Ureter (tissue), 1 donor: ENCODE results near the gene SYT7. TPM values are rescaled to one million over a fixed set of nuclear protein-coding genes. Genes with fewer than 3 reads are reported as not detected.

Experiments used
- DNase-seq: peaks from one replicate; pipeline ENCODE4 v3.0.0-alpha.2; 2020; ENCODE audit warnings: low spot score
- total RNA-seq: library from RNA; stranded (reverse); gene quantifications from one replicate; pipeline ENCODE4 v1.2.4, GENCODE V29; 2023
- donor health status: DM: yes; HTN: yes; CAD: no.

The SYT7 gene
- total RNA-seq, 1 donor from 2014 or later = 6.7 TPM

- no peak for DNase-seq
These were observed 28.4 kb upstream of the SYT7 start for GRCh38 chr11:61609000-61609979.

GRCh38 chr11:61607920-61608599 lies 27.2 kb upstream of the SYT7 start:
- DNase-seq = no peak

- no peak for DNase-seq
These were observed 26.6 kb upstream of the SYT7 start for GRCh38 chr11:61607426-61607825.

- no peak for DNase-seq
These were observed 22.8 kb upstream of the SYT7 start for GRCh38 chr11:61603667-61604066.

GRCh38 chr11:61602775-61603569 lies 22.1 kb upstream of the SYT7 start:
- peak; percentile 64 for DNase-seq

GRCh38 chr11:61601512-61601911 lies 20.6 kb upstream of the SYT7 start:
- DNase-seq = no peak

GRCh38 chr11:61599968-61600710 lies 19.3 kb upstream of the SYT7 start:
- DNase-seq = no peak

GRCh38 chr11:61598886-61599868 lies 18.3 kb upstream of the SYT7 start:
- DNase-seq = no peak

- DNase-seq = no peak
These were observed 17.5 kb upstream of the SYT7 start for GRCh38 chr11:61598374-61598773.

- DNase-seq = no peak
These were observed 16.1 kb upstream of the SYT7 start for GRCh38 chr11:61596990-61597389.

- DNase-seq = no peak
These were observed 15.7 kb upstream of the SYT7 start for GRCh38 chr11:61596542-61596941.

GRCh38 chr11:61594907-61595257 lies 14.0 kb upstream of the SYT7 start:
- no peak for DNase-seq

- DNase-seq = no peak
These were observed 12.3 kb upstream of the SYT7 start for GRCh38 chr11:61593151-61593550.

- DNase-seq = no peak
These were observed 11.3 kb upstream of the SYT7 start for GRCh38 chr11:61592176-61592575.

GRCh38 chr11:61589961-61590360 lies 9.1 kb upstream of the SYT7 start:
- no peak for DNase-seq

- DNase-seq = no peak
These were observed 7.9 kb upstream of the SYT7 start for GRCh38 chr11:61588728-61589191.

GRCh38 chr11:61587951-61588727 lies 7.3 kb upstream of the SYT7 start:
- peak; percentile 66 for DNase-seq

GRCh38 chr11:61587541-61587941 lies 6.7 kb upstream of the SYT7 start:
- DNase-seq = peak; percentile 50

- DNase-seq = peak; percentile 70
These were observed 6.0 kb upstream of the SYT7 start for GRCh38 chr11:61586792-61587430.
